SJCRH30 (cell line): Measurements from ENCODE around the gene ECE1. TPM values are rescaled to one million over a fixed set of nuclear protein-coding genes. Genes with fewer than 3 reads are reported as not detected.

ENCODE experiments used
- DNase-seq, 2 experiments: peaks; one replicate each; pipeline ENCODE4 v3.0.0-alpha.2; 2015 to 2020
- H3K27ac ChIP-seq: fragments of 250-450 bp; sonication (Bioruptor Pico); 2 replicates; pipeline ENCODE4 v1.5.1; 2020; ENCODE audit warnings: mild to moderate bottlenecking, moderate library complexity
- H3K27me3 ChIP-seq: fragments of 250-450 bp; sonication (Bioruptor Pico); 2 replicates; pipeline ENCODE4 v1.5.1; 2020; ENCODE audit warnings: mild to moderate bottlenecking, moderate library complexity
- H3K36me3 ChIP-seq: fragments of 250-450 bp; sonication (Bioruptor Pico); 2 replicates; pipeline ENCODE4 v1.5.1; 2020; ENCODE audit warnings: mild to moderate bottlenecking, moderate library complexity
- H3K4me1 ChIP-seq: fragments of 250-450 bp; sonication (Bioruptor Pico); 2 replicates; pipeline ENCODE4 v1.5.1; 2020; ENCODE audit warnings: mild to moderate bottlenecking, moderate library complexity
- H3K4me3 ChIP-seq: fragments of 250-450 bp; sonication (Bioruptor Pico); 2 replicates; pipeline ENCODE4 v1.5.1; 2020; ENCODE audit warnings: mild to moderate bottlenecking, moderate library complexity
- H3K9me3 ChIP-seq: fragments of 250-450 bp; sonication (Bioruptor Pico); replicated peaks from 2 replicates; pipeline ENCODE4 v1.5.1; 2020; ENCODE audit warnings: mild to moderate bottlenecking, moderate library complexity
- total RNA-seq: library from RNA; depleted of rRNA; stranded (reverse); fragments of >200 nt; shearing (Covaris generic); gene quantifications from 2 replicates; pipeline ENCODE4 v1.2.3, GENCODE V29; 2014

Gene ECE1
- total RNA-seq, 1 experiment from 2014 or later, result 74.5 TPM

DNA sequence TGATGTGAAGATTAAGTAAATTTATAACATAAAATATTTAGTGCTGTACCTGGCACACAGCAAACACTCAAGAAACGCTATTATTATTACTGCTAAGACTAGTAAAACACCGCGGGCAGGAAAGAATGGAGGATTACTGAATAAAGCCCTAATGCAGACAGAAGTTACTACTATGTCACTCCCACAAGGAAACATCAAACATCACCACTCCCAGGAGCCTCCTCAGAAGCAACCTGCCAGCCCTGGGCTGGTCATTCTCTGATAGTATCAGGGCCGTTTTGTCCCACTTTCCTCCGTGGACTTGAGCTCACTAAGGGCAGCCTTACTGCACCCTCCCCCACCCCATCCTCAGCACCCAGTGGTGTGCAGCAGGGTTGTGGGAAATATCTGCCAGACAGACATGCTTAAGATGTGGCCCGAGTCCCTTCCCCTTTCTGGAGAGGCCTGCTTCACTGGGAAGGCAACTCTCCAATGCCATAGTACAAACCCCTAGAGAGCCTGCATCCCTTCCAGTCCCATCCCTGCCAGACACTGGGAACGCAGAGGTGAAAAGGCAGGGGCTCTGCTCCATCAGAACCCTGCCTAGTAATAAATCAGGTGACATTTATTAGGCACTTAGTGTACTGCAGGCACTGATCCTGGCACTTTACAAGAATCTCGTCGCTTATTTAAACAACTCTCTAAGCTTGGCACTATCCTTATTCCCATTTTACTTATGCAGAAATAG, 41.7 kb upstream of the ECE1 start:
- Histone ChIP-seq H3K27ac (no peak overlapping the region), H3K4me3 (no peak overlapping the region), H3K9me3 (no peaks in the 10 kb centered on the region), H3K27me3 (no peaks in the 10 kb centered on the region), H3K4me1 (peaks cover 23% of the 10 kb centered on the region), H3K36me3 (no peaks in the 10 kb centered on the region)
- DNase-seq, result no peak

DNA sequence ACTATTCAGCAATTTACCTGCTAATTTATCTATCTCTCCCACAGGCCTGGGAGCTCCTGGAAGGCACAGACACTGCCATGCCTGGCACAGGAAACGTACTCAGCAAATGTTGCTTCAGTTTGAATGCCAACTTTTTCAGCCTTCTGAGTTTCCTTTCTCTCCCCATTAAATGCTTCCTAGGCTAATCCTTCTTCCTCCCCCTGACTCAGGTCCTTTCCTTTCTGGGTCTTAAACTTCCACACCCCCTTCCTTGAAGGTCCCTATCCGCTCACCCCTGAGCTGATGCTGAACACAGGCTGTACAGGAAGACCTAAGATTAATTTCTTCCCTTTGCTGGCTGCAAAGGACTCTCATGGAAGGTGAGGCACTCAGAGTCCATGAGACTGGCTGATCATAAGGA, 40.3 kb upstream of the ECE1 start:
- H3K4me3 ChIP-seq, result no peak overlapping the region
- H3K36me3 ChIP-seq, result no peaks in the 10 kb centered on the region
- peaks cover 30% of the 10 kb centered on the region for H3K4me1 ChIP-seq
- DNase-seq, result no peak
- H3K9me3 ChIP-seq, result no peaks in the 10 kb centered on the region
- H3K27ac ChIP-seq, result no peak overlapping the region
- H3K27me3 ChIP-seq, result no peaks in the 10 kb centered on the region

DNA sequence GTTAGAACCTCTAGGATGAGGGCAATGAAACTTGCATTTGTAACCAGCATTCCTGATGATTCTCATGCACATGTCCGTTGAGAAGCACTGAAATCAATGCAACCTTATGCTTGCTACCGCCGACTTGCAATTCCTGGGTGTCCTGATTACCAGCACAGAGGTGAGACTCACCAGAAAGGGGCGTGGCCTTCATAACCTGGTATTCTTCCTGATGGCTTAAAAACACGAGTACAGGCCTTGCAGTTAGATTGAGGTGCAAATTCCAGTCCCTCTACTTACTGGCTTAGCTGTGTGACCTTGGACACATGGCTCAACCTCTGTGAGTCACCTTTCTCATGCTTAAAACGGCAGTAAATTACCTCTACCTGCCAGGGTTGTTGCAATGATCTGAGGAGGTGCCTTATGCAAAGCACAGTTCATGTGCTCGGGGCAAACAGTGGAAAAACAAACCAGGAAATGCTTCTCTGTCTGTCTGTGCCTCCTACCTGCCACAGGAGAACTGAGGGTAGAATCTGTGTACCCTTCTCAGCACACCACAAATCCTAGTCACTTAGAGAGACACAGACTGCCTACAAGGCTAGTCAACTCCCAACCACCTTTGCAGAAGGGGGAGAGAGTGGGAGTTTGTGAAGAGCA, 39.1 kb upstream of the ECE1 start:
- no peaks in the 10 kb centered on the region for H3K27me3 ChIP-seq

GRCh38 chr1:21327566-21328323, 37.5 kb upstream of the ECE1 start:
- no peak for DNase-seq
- Histone ChIP-seq H3K4me3 (no peak overlapping the region), H3K27me3 (no peaks in the 10 kb centered on the region), H3K36me3 (no peaks in the 10 kb centered on the region), H3K4me1 (peaks cover 46% of the 10 kb centered on the region), H3K9me3 (no peaks in the 10 kb centered on the region), H3K27ac (no peak overlapping the region)

More for the DNA sequence above, 39.1 kb upstream of the ECE1 start:
- Histone ChIP-seq H3K4me3 (no peak overlapping the region), H3K27ac (no peak overlapping the region), H3K36me3 (no peaks in the 10 kb centered on the region), H3K9me3 (no peaks in the 10 kb centered on the region), H3K4me1 (peaks cover 31% of the 10 kb centered on the region)
- DNase-seq, result no peak

- no peak overlapping the region for H3K27ac ChIP-seq
- peak in 1 of 2 experiments; percentile 50 for DNase-seq
Observed at GRCh38 chr1:21326861-21327344, 36.6 kb upstream of the ECE1 start.

DNA sequence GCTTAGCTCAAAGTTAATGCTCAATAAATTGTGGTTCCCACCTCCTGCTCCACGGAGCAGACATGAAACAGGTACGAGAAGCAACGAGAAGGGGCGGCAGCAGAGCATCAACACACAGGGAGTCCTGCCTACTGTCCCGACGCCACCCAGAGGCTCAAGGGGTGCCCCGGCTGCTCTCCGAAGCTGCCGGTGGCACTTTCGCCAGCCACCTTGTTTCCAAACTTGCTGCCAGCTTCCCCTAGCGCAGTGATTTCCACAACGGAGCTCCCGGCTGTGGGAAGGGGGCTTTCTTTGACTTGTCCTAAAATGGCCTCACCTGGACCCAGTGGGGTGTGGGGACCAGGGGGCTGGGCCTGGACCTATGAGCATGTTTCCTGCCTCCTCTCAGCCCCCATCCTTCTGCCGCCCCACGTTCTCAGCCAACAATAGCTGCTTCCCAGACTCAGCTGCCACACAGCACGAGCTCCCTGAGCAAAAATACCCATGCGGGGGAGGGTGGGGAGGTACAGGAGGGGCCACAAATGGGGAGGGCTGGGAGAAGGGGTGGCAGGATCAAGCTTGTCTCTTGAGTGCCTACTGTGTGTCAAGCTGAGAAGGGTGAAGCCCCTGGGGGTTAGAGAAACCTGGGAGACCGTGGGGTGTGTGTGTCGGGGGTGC, 35.6 kb upstream of the ECE1 start:
- no peaks in the 10 kb centered on the region for H3K27me3 ChIP-seq
- no peak overlapping the region for H3K27ac ChIP-seq
- H3K36me3 ChIP-seq, result no peaks in the 10 kb centered on the region
- peaks cover 65% of the 10 kb centered on the region for H3K4me1 ChIP-seq
- H3K9me3 ChIP-seq, result no peaks in the 10 kb centered on the region
- H3K4me3 ChIP-seq, result no peak overlapping the region
- no peak for DNase-seq

More at GRCh38 chr1:21326861-21327344, 36.6 kb upstream of the ECE1 start:
- peaks cover 54% of the 10 kb centered on the region for H3K4me1 ChIP-seq
- no peaks in the 10 kb centered on the region for H3K36me3 ChIP-seq
- H3K4me3 ChIP-seq, result no peak overlapping the region
- H3K9me3 ChIP-seq, result no peaks in the 10 kb centered on the region
- H3K27me3 ChIP-seq, result no peaks in the 10 kb centered on the region

- Histone ChIP-seq H3K27me3 (no peaks in the 10 kb centered on the region), H3K27ac (peak overlapping the region; percentile 81), H3K36me3 (no peaks in the 10 kb centered on the region), H3K4me3 (no peak overlapping the region), H3K9me3 (no peaks in the 10 kb centered on the region), H3K4me1 (peaks cover 70% of the 10 kb centered on the region)
- no peak for DNase-seq
Observed at GRCh38 chr1:21325231-21325718, 35.0 kb upstream of the ECE1 start.

GRCh38 chr1:21324368-21325141, 34.3 kb upstream of the ECE1 start:
- peak; percentile 89 to 95 for DNase-seq
- peak overlapping the region; percentile 81 for H3K27ac ChIP-seq
- H3K4me1 ChIP-seq, result peaks cover 78% of the 10 kb centered on the region
- no peaks in the 10 kb centered on the region for H3K36me3 ChIP-seq
- peak overlapping the region; percentile 5 for H3K4me3 ChIP-seq
- H3K27me3 ChIP-seq, result no peaks in the 10 kb centered on the region
- H3K9me3 ChIP-seq, result no peaks in the 10 kb centered on the region

DNA sequence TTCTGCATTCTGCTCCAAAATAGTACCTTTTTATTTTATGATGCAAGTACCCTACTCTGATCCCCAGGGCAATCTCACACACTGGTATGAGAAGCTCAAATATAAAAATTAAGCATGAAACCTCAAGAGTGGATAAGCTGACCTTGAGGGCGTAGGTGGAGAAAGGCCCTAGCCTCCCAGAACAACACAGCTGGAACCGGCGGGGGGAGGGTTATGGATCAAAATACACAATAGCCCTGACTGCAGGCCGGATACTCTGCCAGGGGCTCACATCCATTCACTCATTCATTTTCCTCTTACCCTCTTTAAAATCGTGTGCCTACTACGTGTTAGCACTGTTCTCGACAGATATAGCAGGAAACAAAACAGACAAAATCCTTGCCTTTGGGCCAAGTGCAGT, 32.8 kb upstream of the ECE1 start:
- no peaks in the 10 kb centered on the region for H3K27me3 ChIP-seq
- DNase-seq, result peak; percentile 90 to 92
- H3K36me3 ChIP-seq, result no peaks in the 10 kb centered on the region
- no peaks in the 10 kb centered on the region for H3K9me3 ChIP-seq
- peak overlapping the region; percentile 81 for H3K27ac ChIP-seq
- H3K4me3 ChIP-seq, result no peak overlapping the region
- peaks cover 91% of the 10 kb centered on the region for H3K4me1 ChIP-seq

GRCh38 chr1:21322681-21323016, 32.4 kb upstream of the ECE1 start:
- peaks cover 91% of the 10 kb centered on the region for H3K4me1 ChIP-seq

DNA sequence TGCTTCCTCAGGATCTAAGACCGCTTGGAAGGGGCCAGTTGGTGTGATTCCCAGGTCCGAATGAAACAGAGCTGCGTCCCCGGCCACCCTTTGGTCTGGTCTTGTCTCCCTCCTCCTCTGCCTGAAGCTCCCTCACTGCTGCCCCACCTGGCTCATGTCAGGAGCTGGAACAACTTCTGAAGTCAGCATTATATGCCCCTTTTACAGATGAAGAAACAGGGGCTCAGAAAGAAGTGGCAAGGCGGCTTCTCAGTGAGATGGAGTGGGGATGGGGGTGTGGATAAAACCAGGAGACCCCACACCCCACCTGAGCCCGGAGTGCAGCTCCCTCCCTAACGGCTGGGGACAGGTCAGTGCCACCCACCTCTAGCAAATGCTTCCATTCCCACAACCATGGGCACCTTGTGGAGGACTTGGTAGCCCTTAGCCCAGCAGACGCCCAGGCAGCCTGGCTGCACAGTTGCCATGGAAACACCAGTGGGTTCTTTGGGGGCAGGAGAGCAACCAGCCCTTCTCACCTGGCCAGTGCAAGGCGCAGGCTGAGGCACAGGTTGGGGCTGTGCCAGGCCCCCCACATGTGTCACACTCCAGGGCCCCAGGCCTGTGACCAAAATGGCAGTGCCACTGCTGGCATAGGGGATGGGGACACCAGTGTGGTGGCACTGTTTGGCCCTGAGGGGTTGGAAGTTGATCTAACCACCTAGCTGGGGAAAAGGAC, 31.9 kb upstream of the ECE1 start:
- Histone ChIP-seq H3K4me1 (peaks cover 89% of the 10 kb centered on the region), H3K27ac (peak overlapping the region; percentile 81), H3K4me3 (no peak overlapping the region), H3K9me3 (no peaks in the 10 kb centered on the region), H3K36me3 (no peaks in the 10 kb centered on the region), H3K27me3 (no peaks in the 10 kb centered on the region)
- DNase-seq, result peak in 1 of 2 experiments; percentile 41

More at GRCh38 chr1:21322681-21323016, 32.4 kb upstream of the ECE1 start:
- peak; percentile 84 to 88 for DNase-seq
- no peak overlapping the region for H3K4me3 ChIP-seq
- peak overlapping the region; percentile 81 for H3K27ac ChIP-seq
- H3K9me3 ChIP-seq, result no peaks in the 10 kb centered on the region
- H3K27me3 ChIP-seq, result no peaks in the 10 kb centered on the region
- no peaks in the 10 kb centered on the region for H3K36me3 ChIP-seq

DNA sequence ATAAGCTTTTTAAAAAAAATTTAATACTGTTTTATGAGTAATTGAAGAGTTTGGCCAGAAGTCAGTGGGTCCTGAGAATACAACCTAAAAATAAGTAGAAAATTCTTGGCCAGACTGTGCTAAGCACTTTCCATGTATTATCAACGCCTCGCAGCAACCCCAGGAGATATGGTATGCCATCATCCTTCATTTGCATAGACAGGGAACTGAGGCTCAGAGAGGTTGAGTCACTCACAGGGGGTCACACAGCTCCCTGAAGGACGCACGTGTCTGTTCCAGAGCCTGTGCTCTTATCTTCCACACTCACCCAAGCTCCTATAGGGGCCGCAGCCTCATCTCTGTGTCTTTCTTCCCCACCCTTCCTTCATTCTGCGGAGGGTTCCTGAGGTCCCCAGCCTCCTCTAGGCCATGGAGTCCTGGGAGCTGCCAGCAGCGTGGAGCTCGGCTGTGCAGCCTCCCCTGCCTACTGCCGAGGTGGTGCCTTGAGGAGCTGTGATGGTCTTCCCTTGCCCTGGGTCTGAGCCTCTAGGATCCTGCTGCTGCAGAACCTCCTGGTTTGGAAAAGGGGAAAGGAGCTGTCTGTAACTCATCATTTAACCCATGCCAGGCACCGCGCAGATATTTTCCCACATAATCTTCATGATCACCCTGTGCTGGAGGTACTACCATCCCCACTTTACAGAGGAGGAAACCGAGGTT, 30.3 kb upstream of the ECE1 start:
- Histone ChIP-seq H3K4me3 (no peak overlapping the region), H3K9me3 (no peaks in the 10 kb centered on the region), H3K36me3 (no peaks in the 10 kb centered on the region), H3K27me3 (no peaks in the 10 kb centered on the region), H3K4me1 (peaks cover 73% of the 10 kb centered on the region), H3K27ac (peak overlapping the region; percentile 81)
- no peak for DNase-seq
